T-helper 9 cell (primary cell): ENCODE measurements around the gene ACTL7B.
"Not testable (repeated sequence)": the region's sequence is repeated elsewhere in the genome, so short reads cannot be mapped to it uniquely, and the experiment has no call there.

Experiments used
- DNase-seq: peaks from one replicate; pipeline ENCODE4 v3.0.0-alpha.2; 2020
- total RNA-seq, 2 donors: gene quantifications; one replicate each; lab custom pipeline; 2026; lab: John Stamatoyannopoulos, UW

The ACTL7B gene
- total RNA-seq, result 0 to 0.24 reads per million in 2 donors

GRCh38 chr9:108855888-108856287 is at the start of gene ACTL7B:
Gene ACTL7B (minus strand): TSS chr9:108855986. CDS start chr9:108855930, 56 bp downstream.
- no peak for DNase-seq

- no peak for DNase-seq
These were observed 49.7 kb upstream of the ACTL7B start for GRCh38 chr9:108905494-108905893.

- DNase-seq, result no peak
These were observed 48.4 kb upstream of the ACTL7B start for GRCh38 chr9:108904161-108904560.

- no peak for DNase-seq
These were observed 47.8 kb upstream of the ACTL7B start for GRCh38 chr9:108903420-108904103.

- DNase-seq, result no peak
These were observed 44.4 kb upstream of the ACTL7B start for GRCh38 chr9:108900176-108900575.

- DNase-seq, result not testable (repeated sequence)
These were observed 43.4 kb upstream of the ACTL7B start for GRCh38 chr9:108899023-108899695.

GRCh38 chr9:108897324-108898096 is 41.7 kb upstream of the ACTL7B start:
- no peak for DNase-seq

GRCh38 chr9:108894225-108894997 is 38.6 kb upstream of the ACTL7B start:
- no peak for DNase-seq

- no peak for DNase-seq
These were observed 33.9 kb upstream of the ACTL7B start for GRCh38 chr9:108889649-108890067.

- not testable (repeated sequence) for DNase-seq
These were observed 30.9 kb upstream of the ACTL7B start for GRCh38 chr9:108886594-108887271.

GRCh38 chr9:108885643-108886348 is 30.0 kb upstream of the ACTL7B start:
- no peak for DNase-seq

GRCh38 chr9:108884701-108885100 is 28.9 kb upstream of the ACTL7B start:
- DNase-seq, result no peak

- no peak for DNase-seq
These were observed 27.3 kb upstream of the ACTL7B start for GRCh38 chr9:108883085-108883484.

GRCh38 chr9:108882052-108882888 is 26.5 kb upstream of the ACTL7B start:
- DNase-seq, result no peak

- no peak for DNase-seq
These were observed 25.0 kb upstream of the ACTL7B start for GRCh38 chr9:108880738-108881316.

GRCh38 chr9:108877524-108877923 is 21.7 kb upstream of the ACTL7B start:
- DNase-seq, result no peak

- no peak for DNase-seq
These were observed 20.6 kb upstream of the ACTL7B start for GRCh38 chr9:108876425-108876824.

- DNase-seq, result no peak
These were observed 18.4 kb upstream of the ACTL7B start for GRCh38 chr9:108874058-108874788.

GRCh38 chr9:108869092-108869725 is 13.4 kb upstream of the ACTL7B start:
- DNase-seq, result no peak
